Measurements from ENCODE around the gene CNKSR1. TPM values are rescaled to one million over a fixed set of nuclear protein-coding genes. Genes with fewer than 3 reads are reported as not detected.

The CNKSR1 gene
- total RNA-seq, 2 experiments from 2014 or later, result 1.3 to 1.5 TPM

- intact Hi-C loops (cut with micrococcal nuclease), result no loop called here
- H3K27me3 Mint-ChIP-seq, result peaks cover 12% of the 10 kb centered on the region
- CTCF ChIA-PET, result interaction anchor here (0.6 kb wide), 1 partner anchor 750 kb away, joined by 5 read pairs; no protein-coding TSS in a partner anchor
- DNase-seq, result no peak
- POLR2A ChIA-PET, result no interaction called here
- no peaks in the 10 kb centered on the region for H3K9me3 Mint-ChIP-seq
- H3K27ac Mint-ChIP-seq, result no peak overlapping the region
- H3K4me3 Mint-ChIP-seq, result no peak overlapping the region
- no peaks in the 10 kb centered on the region for H3K4me1 Mint-ChIP-seq (ENCODE audit: low read depth)
- no peaks in the 10 kb centered on the region for H3K36me3 Mint-ChIP-seq
Measured at GRCh38 chr1:26153966-26154532, 23.2 kb upstream of the CNKSR1 start.

- H3K27me3 Mint-ChIP-seq, result peaks cover 19% of the 10 kb centered on the region
- POLR2A ChIA-PET, result interaction anchor here (0.6 kb wide), 1 partner anchor 1753 kb away, joined by 3 read pairs; no protein-coding TSS in a partner anchor
- H3K4me1 Mint-ChIP-seq (ENCODE audit: low read depth), result no peaks in the 10 kb centered on the region
- no peaks in the 10 kb centered on the region for H3K36me3 Mint-ChIP-seq
- no peak overlapping the region for H3K27ac Mint-ChIP-seq
- no peak overlapping the region for H3K4me3 Mint-ChIP-seq
- CTCF ChIA-PET, result interaction anchor here (0.6 to 1.0 kb wide), 2 partner anchors 15 to 751 kb away, joined by 3 to 5 read pairs; partner anchors contain the start of gene ZNF593
- H3K9me3 Mint-ChIP-seq, result no peaks in the 10 kb centered on the region
- no peak for DNase-seq
- intact Hi-C loops (cut with micrococcal nuclease), result no loop called here
Measured at GRCh38 chr1:26154750-26155149, 22.5 kb upstream of the CNKSR1 start.

- no peak overlapping the region for H3K27ac Mint-ChIP-seq
- ChIA-PET CTCF (interaction anchor here (1.0 to 3.8 kb wide), 3 partner anchors 10 to 53 kb away, joined by 3 to 20 read pairs (median 3); partner anchors contain the start of gene ZNF593), POLR2A (interaction anchor here (0.6 kb wide), 1 partner anchor 1752 kb away, joined by 3 read pairs; no protein-coding TSS in a partner anchor)
- no peaks in the 10 kb centered on the region for H3K4me1 Mint-ChIP-seq (ENCODE audit: low read depth)
- DNase-seq, result no peak
- H3K36me3 Mint-ChIP-seq, result no peaks in the 10 kb centered on the region
- no peak overlapping the region for H3K4me3 Mint-ChIP-seq
- H3K9me3 Mint-ChIP-seq, result no peaks in the 10 kb centered on the region
- intact Hi-C loops (cut with micrococcal nuclease), result no loop called here
- H3K27me3 Mint-ChIP-seq, result peaks cover 19% of the 10 kb centered on the region
Measured at GRCh38 chr1:26155370-26156284, 21.7 kb upstream of the CNKSR1 start.

GRCh38 chr1:26156285-26157038 is 20.8 kb upstream of the CNKSR1 start:
- no peak for DNase-seq
- intact Hi-C loops (cut with micrococcal nuclease), result no loop called here
- Mint-ChIP-seq H3K27ac (no peak overlapping the region), H3K4me1 (ENCODE audit: low read depth) (no peaks in the 10 kb centered on the region), H3K27me3 (peaks cover 22% of the 10 kb centered on the region), H3K36me3 (no peaks in the 10 kb centered on the region), H3K9me3 (no peaks in the 10 kb centered on the region), H3K4me3 (no peak overlapping the region)
- ChIA-PET POLR2A (no interaction called here), CTCF (interaction anchor here (0.8 to 3.8 kb wide), 5 partner anchors 11 to 120 kb away, joined by 3 to 20 read pairs (median 3); partner anchors contain the start of gene ZNF593)

GRCh38 chr1:26158271-26158907 is 18.9 kb upstream of the CNKSR1 start:
- ChIA-PET POLR2A (no interaction called here), CTCF (interaction anchor here (0.5 to 3.8 kb wide), 5 partner anchors 11 to 233 kb away, joined by 3 to 20 read pairs (median 5); partner anchors contain the start of gene ZNF593)
- H3K9me3 Mint-ChIP-seq, result no peaks in the 10 kb centered on the region
- no peaks in the 10 kb centered on the region for H3K36me3 Mint-ChIP-seq
- intact Hi-C loops (cut with micrococcal nuclease), result no loop called here
- no peak overlapping the region for H3K4me3 Mint-ChIP-seq
- peaks cover 29% of the 10 kb centered on the region for H3K27me3 Mint-ChIP-seq
- peaks cover 4% of the 10 kb centered on the region for H3K4me1 Mint-ChIP-seq (ENCODE audit: low read depth)
- no peak overlapping the region for H3K27ac Mint-ChIP-seq
- DNase-seq, result no peak

- POLR2A ChIA-PET, result no interaction called here
- no peak for DNase-seq
- CTCF ChIA-PET, result interaction anchor here (0.5 to 3.8 kb wide), 4 partner anchors 10 to 232 kb away, joined by 4 to 20 read pairs (median 8); partner anchors contain the start of gene ZNF593
- peaks cover 4% of the 10 kb centered on the region for H3K4me1 Mint-ChIP-seq (ENCODE audit: low read depth)
- no peaks in the 10 kb centered on the region for H3K9me3 Mint-ChIP-seq
- H3K4me3 Mint-ChIP-seq, result no peak within 1 kb of the TSS
- H3K27me3 Mint-ChIP-seq, result peaks cover 35% of the 10 kb centered on the region
- H3K27ac Mint-ChIP-seq, result no peak within 1 kb of the TSS
- no peaks in the 10 kb centered on the region for H3K36me3 Mint-ChIP-seq
- intact Hi-C loops (cut with micrococcal nuclease), result no loop called here
Measured at GRCh38 chr1:26158908-26159742, 18.2 kb upstream of the CNKSR1 start, which contains the start of gene FAM110D. Gene FAM110D, plus strand, starts transcription at chr1:26159079. Its CDS starts 2,213 bp downstream, at chr1:26161292.

- intact Hi-C loops (cut with micrococcal nuclease), result loop anchor here (5.0 kb wide), 2 partner anchors 52 to 122 kb away; no protein-coding TSS in a partner anchor
- H3K4me1 Mint-ChIP-seq (ENCODE audit: low read depth), result peaks cover 6% of the 10 kb centered on the region
Measured at GRCh38 chr1:26159743-26160039, 17.6 kb upstream of the CNKSR1 start.

GRCh38 chr1:26160527-26161414 is 16.5 kb upstream of the CNKSR1 start:
- POLR2A ChIA-PET, result no interaction called here
- Mint-ChIP-seq H3K4me3 (no peak overlapping the region), H3K27ac (no peak overlapping the region), H3K27me3 (peaks cover 33% of the 10 kb centered on the region), H3K36me3 (no peaks in the 10 kb centered on the region), H3K4me1 (ENCODE audit: low read depth) (peaks cover 10% of the 10 kb centered on the region), H3K9me3 (no peaks in the 10 kb centered on the region)
- no peak for DNase-seq
- intact Hi-C loops (cut with micrococcal nuclease), result loop anchor here (5.0 kb wide), 2 partner anchors 53 to 123 kb away; no protein-coding TSS in a partner anchor
- CTCF ChIA-PET, result interaction anchor here (0.9 to 3.5 kb wide), 6 partner anchors 9 to 124 kb away, joined by 3 to 19 read pairs (median 4); partner anchors contain the start of genes CEP85 and ZNF593

More at GRCh38 chr1:26159743-26160039, 17.6 kb upstream of the CNKSR1 start:
- Mint-ChIP-seq H3K27ac (no peak overlapping the region), H3K27me3 (peaks cover 35% of the 10 kb centered on the region), H3K4me3 (no peak overlapping the region), H3K36me3 (no peaks in the 10 kb centered on the region), H3K9me3 (no peaks in the 10 kb centered on the region)
- ChIA-PET POLR2A (no interaction called here), CTCF (interaction anchor here (1.3 to 3.3 kb wide), 2 partner anchors 10 to 15 kb away, joined by 4 to 12 read pairs; partner anchors contain the start of gene ZNF593)
- no peak for DNase-seq

- ChIA-PET CTCF (interaction anchor here (0.6 to 3.5 kb wide), 6 partner anchors 17 to 125 kb away, joined by 3 to 19 read pairs (median 3); partner anchors contain the start of gene CEP85), POLR2A (no interaction called here)
- Mint-ChIP-seq H3K36me3 (no peaks in the 10 kb centered on the region), H3K9me3 (no peaks in the 10 kb centered on the region), H3K4me3 (peak overlapping the region; percentile 24), H3K27me3 (peaks cover 31% of the 10 kb centered on the region), H3K27ac (no peak overlapping the region), H3K4me1 (ENCODE audit: low read depth) (peaks cover 10% of the 10 kb centered on the region)
- intact Hi-C loops (cut with micrococcal nuclease), result loop anchor here (5.0 kb wide), 2 partner anchors 54 to 124 kb away; no protein-coding TSS in a partner anchor
- DNase-seq, result peak; percentile 50
Measured at GRCh38 chr1:26161415-26162219, 15.7 kb upstream of the CNKSR1 start.

All from activated CD4-positive, alpha-beta memory T cell treated with anti-CD3 and anti-CD28 coated beads for 36 hours (primary cell).